WTC11 (cell line): ENCODE results near the gene PPARD.

ENCODE experiments used
- CTCF ChIP-seq: fragments of 200-600 bp; IDR thresholded peaks from 2 replicates; pipeline ENCODE4 v1.8.0; 2022; ENCODE audit warnings: antibody characterized with exemption
- E2F1 ChIP-seq: sonication (generic); formaldehyde crosslinking; IDR thresholded peaks from 2 replicates; pipeline ENCODE4 v1.8.0; 2022; ENCODE audit warnings: mild to moderate bottlenecking, missing genetic modification reagents
- E2F4 ChIP-seq: sonication (generic); formaldehyde crosslinking; IDR thresholded peaks from 2 replicates; pipeline ENCODE4 v1.8.1; 2022; ENCODE audit warnings: low read depth, mild to moderate bottlenecking, moderate library complexity, missing genetic modification reagents, borderline replicate concordance
- SMAD4 ChIP-seq: sonication (generic); formaldehyde crosslinking; IDR thresholded peaks from 2 replicates; pipeline ENCODE4 v1.8.0; 2022; ENCODE audit warnings: mild to moderate bottlenecking, missing genetic modification reagents

DNA sequence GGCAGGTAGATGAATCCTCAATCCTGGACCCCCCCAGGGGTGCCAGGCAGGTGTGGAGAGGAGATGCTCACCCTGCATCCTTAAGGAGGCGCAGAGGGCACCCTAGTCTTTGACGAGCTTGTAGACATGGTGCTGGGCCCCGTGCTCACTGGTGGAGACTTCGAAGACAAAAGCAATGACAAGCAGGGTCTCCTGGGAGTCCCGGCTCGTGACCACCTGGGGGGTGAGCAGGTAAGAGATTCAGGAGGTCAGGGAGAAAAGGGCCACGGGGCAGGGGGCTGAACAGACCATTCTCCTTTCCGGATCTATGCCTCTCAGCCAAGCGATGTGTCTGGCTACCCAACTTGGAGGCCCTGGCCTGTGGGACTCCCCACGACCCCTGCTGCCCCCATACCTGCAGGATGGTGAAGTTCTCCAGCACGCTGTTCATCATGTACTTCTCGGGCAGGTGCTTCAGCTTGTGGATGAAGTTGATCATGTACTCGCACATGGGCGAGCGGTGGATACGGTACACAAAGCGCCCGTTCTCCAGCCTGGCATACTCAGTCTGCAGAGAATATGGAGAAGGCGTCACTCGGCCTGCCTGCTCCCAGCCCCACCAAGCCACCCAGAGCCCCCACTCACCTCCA is 132.7 kb downstream of the PPARD start:
- no peak for TF ChIP-seq E2F4 (CRISPR knock-in tag)
- no peak for TF ChIP-seq CTCF
- no peak for TF ChIP-seq SMAD4 (CRISPR knock-in tag)
- no peak for TF ChIP-seq E2F1 (CRISPR knock-in tag)
